Kidney epithelial cell (primary cell): Measurements from ENCODE around the gene NLGN4X. TPM values are rescaled to one million over a fixed set of nuclear protein-coding genes. Genes with fewer than 3 reads are reported as not detected.

Experiments used
- DNase-seq: peaks from one replicate; pipeline ENCODE4 v3.0.0-alpha.2; 2010; ENCODE audit warnings: low read depth
- H3K27me3 ChIP-seq: 2 replicates; pipeline ENCODE4 v1.6.0; 2011; ENCODE audit warnings: low read length; ENCODE audit not compliant: control insufficient read depth, insufficient read depth
- H3K36me3 ChIP-seq: 2 replicates; pipeline ENCODE4 v1.5.1; 2011; ENCODE audit warnings: low read length; ENCODE audit not compliant: control insufficient read depth, insufficient read depth
- H3K4me3 ChIP-seq: 2 replicates; pipeline ENCODE4 v1.5.1; 2011; ENCODE audit warnings: low read depth, mild to moderate bottlenecking, control low read depth, low read length
- total RNA-seq: library from RNA; depleted of rRNA; stranded (reverse); fragments of >200 nt; gene quantifications from 2 replicates; pipeline ENCODE4 v1.2.3, GENCODE V29; 2015
- TF ChIP-seq, protein P1 (sequence below): IDR thresholded peaks from 2 replicates; pipeline ENCODE4 v1.5.1; 2011; ENCODE audit warnings: mild to moderate bottlenecking, moderate library complexity, low read length, control low read depth, inconsistent platforms; ENCODE audit not compliant: insufficient read depth, poor library complexity, severe bottlenecking

NLGN4X gene
- total RNA-seq, 1 donor from 2014 or later = 1.5 TPM

DNA sequence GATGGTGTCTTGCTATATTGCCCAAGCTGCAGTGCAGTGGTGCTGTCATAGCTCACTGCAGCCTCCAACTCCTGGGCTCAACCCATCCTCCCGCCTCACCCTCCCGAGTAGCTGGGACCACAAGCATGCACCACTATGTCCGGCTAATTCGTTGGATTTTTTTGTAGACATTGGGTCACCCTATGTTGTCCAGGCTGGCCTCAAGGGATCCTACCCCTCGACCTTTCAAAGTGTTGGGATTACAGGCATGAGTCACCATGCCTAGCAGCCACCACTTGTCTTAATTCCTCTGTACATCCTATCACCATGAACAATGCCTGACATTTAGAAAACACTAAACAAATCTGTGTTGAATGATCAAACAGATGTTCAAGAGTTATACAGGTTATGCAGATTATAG is 76.7 kb downstream of the NLGN4X start:
- Histone ChIP-seq H3K36me3 (no peaks in the 10 kb centered on the region), H3K4me3 (no peak overlapping the region), H3K27me3 (no peaks in the 10 kb centered on the region)
- TF ChIP-seq, protein P1, sequence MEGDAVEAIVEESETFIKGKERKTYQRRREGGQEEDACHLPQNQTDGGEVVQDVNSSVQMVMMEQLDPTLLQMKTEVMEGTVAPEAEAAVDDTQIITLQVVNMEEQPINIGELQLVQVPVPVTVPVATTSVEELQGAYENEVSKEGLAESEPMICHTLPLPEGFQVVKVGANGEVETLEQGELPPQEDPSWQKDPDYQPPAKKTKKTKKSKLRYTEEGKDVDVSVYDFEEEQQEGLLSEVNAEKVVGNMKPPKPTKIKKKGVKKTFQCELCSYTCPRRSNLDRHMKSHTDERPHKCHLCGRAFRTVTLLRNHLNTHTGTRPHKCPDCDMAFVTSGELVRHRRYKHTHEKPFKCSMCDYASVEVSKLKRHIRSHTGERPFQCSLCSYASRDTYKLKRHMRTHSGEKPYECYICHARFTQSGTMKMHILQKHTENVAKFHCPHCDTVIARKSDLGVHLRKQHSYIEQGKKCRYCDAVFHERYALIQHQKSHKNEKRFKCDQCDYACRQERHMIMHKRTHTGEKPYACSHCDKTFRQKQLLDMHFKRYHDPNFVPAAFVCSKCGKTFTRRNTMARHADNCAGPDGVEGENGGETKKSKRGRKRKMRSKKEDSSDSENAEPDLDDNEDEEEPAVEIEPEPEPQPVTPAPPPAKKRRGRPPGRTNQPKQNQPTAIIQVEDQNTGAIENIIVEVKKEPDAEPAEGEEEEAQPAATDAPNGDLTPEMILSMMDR = no peak
- DNase-seq = no peak

DNA sequence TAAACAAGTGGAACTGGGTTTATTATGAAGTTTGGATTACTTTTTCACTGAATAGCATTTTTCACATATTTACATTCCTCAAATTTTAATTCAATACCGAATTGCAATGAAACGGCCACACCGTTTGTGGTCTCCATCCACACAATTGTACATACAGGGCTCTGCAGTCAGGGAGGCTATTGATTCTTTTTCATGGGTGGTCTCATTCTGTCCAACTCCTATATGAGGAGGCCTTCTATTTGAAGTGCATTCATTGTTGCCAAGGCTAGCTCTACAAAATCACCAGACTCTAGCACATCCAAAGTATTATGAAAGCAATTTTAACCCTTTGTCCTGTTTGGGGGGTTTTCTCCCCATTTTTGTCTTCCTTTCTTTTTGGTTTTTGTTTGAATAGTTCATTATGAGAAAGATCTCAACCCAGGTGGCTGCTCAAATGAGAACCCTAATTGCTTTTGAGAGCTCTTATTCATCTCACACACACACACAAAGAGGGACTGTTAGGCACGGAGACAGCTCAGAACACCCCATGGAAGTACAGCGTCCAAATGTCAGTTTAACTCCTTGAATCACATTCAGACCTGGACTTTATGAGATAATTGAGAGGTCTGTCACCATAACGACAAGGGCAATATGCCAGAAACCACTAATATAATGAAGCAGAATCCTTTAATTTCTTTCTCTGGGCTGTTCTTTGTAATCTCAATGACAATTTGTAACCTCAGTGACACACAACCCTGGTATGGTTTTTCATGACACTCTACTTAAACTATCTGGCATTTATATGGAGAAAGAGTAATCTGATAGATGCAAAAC is 79.4 kb downstream of the NLGN4X start:
- no peak overlapping the region for H3K4me3 ChIP-seq
- no peaks in the 10 kb centered on the region for H3K27me3 ChIP-seq
- TF ChIP-seq, protein P1 = no peak
- H3K36me3 ChIP-seq = no peaks in the 10 kb centered on the region
- no peak for DNase-seq

DNA sequence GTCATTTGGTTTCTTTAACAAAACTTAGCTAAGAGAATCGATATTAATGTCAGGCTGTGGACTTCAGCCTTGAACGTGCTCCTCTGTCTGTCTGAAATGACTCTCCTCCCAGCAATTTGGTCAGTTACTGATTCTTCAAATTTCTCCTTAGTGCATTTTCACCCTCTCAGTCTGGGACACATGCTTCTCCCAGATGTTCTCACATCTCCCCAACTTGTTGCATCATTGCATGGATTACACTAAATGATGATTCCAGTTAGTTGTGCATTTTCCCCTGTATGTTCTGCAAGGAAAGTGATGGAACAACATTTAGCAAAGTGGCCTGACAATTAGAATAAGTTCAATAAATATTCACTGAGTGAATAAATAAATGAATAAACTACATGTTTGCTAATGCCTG is 94.4 kb downstream of the NLGN4X start:
- Histone ChIP-seq H3K36me3 (no peaks in the 10 kb centered on the region), H3K4me3 (no peak overlapping the region), H3K27me3 (no peaks in the 10 kb centered on the region)
- TF ChIP-seq, protein P1 = no peak
- DNase-seq = no peak

DNA sequence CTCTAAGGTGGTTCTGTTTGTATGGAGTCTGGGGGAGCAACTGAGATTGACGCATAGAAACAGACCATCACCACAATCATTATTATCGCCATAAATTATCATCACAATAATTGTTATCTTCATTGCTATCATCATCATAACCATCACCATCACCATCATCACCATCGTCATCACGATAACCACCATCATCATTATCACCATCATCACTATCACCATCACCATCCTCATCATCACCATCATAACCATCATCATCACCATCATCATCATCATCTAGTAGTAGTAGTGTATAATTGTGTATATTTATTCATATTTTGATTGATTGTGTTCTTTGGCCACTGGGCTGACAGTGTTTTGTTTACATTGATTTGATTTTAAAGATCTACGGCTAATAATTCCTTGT is 95.7 kb downstream of the NLGN4X start:
- H3K4me3 ChIP-seq = no peak overlapping the region
- DNase-seq = no peak
- no peaks in the 10 kb centered on the region for H3K36me3 ChIP-seq
- H3K27me3 ChIP-seq = no peaks in the 10 kb centered on the region
- TF ChIP-seq, protein P1 = no peak

DNA sequence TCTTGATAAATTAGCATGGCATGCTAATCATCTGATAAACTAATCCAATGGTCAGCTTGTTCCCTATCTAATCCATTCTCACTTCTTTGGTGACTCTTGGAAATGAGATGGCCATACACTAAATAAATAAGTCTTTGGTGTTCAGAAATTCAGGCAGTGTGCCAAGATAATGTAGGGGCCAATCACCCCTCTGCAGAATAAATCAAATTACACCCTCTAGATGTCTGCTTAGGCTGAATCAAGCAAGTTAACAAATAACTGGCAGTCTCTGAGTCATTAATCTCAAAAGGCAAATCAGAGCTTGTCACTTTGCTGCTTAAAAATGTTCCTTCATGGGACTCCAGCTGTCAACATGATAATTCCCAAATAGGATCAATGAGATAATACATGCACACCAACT is 97.4 kb downstream of the NLGN4X start:
- Histone ChIP-seq H3K36me3 (no peaks in the 10 kb centered on the region), H3K4me3 (no peak overlapping the region), H3K27me3 (no peaks in the 10 kb centered on the region)
- no peak for DNase-seq
- TF ChIP-seq, protein P1 = no peak

DNA sequence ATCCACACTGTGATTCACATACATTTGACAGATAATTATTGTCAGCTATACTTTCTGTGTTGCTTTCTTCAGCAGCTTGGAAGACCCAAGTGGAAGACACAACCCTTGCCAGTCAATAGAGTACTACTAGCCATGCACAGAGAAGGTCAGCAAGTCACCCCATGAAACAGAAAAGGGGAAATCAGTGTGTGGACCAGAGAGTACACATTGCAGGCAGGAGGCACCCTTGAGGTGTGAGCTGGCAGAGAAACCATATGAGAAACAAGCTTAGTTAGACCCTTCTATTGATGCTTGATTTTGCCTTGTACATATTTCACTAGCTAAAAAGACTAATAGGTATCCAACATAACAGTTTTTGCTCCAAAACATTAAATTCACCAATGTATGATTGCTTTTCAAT is 99.5 kb downstream of the NLGN4X start:
- H3K27me3 ChIP-seq = no peaks in the 10 kb centered on the region
- DNase-seq = no peak
- TF ChIP-seq, protein P1 = no peak
- no peak overlapping the region for H3K4me3 ChIP-seq
- no peaks in the 10 kb centered on the region for H3K36me3 ChIP-seq
